GM13977 (cell line): ENCODE data around the gene NBAS.
"Not testable (repeated sequence)": the region's sequence is repeated elsewhere in the genome, so short reads cannot be mapped to it uniquely, and the experiment has no call there.

ENCODE experiments used
- DNase-seq: peaks from one replicate; pipeline ENCODE4 v3.0.0; 2012; ENCODE audit warnings: low spot score
- in situ Hi-C: fragments of 300-500 bp; cut with MboI; formaldehyde crosslinking; loops from one replicate; pipeline ENCODE4 v1.12.0; 2022; ENCODE audit warnings: low sequenced_read_pairs, low pct_unique_long_range_greater_than_20kb, mixed read lengths, inconsistent platforms; ENCODE audit not compliant: unreplicated experiment
- TF ChIP-seq, protein P1 (sequence below): IDR thresholded peaks from 2 replicates; pipeline ENCODE4 v1.5.1; 2012; ENCODE audit warnings: mild to moderate bottlenecking, control low read depth; ENCODE audit not compliant: insufficient read depth; ENCODE audit errors: extremely low read depth, missing control alignments

The NBAS gene

DNA sequence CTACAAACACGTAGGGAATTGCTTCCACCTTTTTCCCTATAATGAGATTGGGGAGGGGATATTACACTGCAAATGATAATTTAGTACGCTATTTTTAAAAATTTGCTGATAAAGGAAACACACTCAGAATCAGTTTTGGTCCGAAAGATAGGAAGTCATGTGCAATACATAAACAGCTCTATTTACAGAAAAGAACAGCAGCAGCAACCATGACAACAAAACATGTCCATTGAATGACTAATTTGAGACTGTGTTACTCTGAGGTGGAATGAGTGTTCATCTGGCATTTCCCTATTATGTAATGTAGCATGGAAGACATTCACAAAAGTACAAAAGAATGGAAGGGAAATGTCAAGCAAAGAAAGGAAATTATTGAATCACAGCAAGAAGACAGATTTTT, 337.2 kb downstream of the NBAS start:
- in situ Hi-C loops, result no loop called here
- no peak for DNase-seq
- TF ChIP-seq, protein P1, sequence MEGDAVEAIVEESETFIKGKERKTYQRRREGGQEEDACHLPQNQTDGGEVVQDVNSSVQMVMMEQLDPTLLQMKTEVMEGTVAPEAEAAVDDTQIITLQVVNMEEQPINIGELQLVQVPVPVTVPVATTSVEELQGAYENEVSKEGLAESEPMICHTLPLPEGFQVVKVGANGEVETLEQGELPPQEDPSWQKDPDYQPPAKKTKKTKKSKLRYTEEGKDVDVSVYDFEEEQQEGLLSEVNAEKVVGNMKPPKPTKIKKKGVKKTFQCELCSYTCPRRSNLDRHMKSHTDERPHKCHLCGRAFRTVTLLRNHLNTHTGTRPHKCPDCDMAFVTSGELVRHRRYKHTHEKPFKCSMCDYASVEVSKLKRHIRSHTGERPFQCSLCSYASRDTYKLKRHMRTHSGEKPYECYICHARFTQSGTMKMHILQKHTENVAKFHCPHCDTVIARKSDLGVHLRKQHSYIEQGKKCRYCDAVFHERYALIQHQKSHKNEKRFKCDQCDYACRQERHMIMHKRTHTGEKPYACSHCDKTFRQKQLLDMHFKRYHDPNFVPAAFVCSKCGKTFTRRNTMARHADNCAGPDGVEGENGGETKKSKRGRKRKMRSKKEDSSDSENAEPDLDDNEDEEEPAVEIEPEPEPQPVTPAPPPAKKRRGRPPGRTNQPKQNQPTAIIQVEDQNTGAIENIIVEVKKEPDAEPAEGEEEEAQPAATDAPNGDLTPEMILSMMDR, result no peak

DNA sequence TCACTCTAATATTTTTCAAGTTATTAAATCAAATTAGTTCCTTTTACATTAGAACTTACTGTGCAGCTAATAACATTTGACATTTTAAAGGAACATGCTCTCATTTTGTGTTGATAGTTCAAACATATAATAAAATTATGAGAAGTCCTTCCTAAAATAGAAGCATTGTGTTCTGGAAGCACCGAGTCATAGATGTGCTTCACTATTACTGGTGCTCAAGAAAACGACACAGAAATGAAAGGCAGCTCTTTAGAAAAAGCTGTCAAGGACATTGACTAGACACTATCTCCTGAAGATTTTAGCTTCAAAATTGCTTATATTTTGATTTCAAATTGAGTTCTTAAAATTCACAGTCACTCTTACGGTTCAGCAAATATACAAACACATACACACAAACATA, 338.3 kb downstream of the NBAS start:
- TF ChIP-seq, protein P1, result no peak
- in situ Hi-C loops, result no loop called here
- no peak for DNase-seq

DNA sequence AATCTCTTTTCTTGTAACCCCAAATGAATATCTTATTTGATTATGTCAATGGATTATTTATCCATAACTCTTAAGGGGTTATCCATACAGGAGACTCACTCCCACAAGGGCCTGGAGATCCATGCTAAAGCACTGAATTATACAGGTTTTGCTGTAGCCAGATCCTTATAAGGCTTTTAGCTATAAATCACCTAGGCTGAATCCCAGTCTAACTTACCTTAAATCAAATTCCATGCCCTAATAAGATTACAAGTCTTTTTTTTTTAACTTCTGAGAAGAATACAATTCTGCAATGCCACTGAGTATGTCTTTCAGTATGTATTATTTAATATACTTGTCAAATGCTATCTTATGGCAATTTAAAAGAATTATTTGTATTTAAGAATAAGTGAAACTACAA, 340.5 kb downstream of the NBAS start:
- DNase-seq, result no peak
- in situ Hi-C loops, result no loop called here
- TF ChIP-seq, protein P1, result no peak

DNA sequence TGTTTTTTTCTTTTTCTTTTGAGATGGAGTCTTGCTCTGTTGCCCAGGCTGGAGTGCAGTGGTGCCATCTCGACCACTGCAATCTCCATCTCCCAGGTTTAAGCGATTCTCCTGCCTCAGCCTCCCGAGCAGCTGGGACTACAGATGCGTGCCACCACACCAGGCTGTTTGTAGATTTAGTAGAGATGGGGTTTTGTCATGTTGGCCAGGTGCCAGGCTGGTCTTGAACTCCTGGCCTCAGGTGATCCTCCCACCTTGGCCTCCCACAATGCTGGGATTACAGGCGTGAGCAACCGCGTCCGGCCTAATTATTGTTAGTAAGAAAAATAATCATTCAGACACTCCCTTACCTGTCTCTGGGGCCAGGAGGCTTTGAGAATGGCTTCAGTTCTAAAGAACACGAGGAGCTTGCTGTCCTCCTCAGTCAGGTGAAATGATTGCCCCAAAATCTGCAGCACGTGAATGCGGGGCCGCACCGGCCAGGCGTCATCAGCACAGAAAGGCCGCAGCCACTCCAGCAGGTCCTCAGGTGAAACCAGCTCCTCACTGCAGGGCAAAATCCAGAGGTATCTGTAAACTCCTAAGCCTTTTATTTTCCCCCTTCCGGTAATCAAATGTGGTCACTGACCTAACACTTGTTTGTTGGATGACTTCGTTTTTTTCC, 342.6 kb downstream of the NBAS start:
- TF ChIP-seq, protein P1, result no peak
- no peak for DNase-seq
- in situ Hi-C loops, result no loop called here

DNA sequence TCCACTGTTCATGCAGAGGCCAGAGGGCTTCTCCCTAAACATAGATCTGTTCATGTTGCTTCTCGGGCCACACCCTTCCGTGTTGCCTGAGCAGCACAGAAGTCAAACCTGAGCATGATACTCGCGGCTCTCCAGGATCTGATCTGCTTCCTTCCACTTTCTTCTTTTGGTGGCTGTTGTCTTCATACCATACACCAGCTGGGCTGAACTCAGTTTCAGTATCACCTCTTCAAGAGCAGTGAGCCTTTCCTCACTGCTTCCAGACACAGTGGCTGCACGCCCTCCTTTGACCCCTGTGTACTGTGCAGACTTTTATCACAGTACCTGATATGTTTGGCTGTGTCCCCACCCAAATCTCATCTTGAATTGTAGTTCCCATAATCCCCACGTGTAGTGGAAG, 348.9 kb downstream of the NBAS start:
- TF ChIP-seq, protein P1, result no peak
- in situ Hi-C loops, result no loop called here
- no peak for DNase-seq

DNA sequence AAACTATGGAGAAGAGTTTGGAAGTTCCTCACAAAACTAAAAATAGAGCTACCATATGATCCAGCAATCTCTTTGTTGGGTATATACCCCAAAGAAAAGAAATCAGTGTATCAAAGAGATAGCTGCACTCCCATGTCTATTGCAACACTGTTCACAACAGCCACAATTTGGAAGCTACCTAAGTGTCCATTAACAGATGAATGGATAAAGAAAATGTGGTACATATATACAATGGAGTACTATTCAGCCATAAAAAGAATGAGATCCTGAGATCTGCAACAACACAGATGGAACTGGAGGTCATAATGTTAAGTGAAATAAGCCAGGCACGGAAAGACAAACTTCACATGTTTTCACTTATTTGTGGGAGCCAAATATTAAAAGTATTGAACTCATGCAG, 350.6 kb downstream of the NBAS start:
- in situ Hi-C loops, DNase-seq: not testable (repeated sequence)

DNA sequence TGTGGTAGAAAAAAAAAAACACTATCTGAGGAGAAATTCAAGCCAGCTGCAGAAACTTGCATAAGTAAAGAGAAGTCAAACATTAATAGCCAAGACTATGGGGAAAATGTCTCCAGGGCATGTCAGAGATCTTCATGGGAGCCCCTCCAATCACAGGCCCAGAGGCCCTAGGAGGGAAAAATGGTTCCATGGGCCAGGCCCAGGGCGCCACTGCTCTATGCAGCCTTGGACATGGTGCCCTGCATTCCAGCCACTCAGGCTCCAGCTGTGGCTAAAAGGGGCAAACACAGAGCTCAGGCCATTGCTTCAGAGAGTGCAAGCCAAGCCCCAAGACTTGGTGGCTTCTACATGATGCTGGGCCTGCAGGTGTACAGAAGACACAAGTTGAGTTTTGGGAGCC, 354.7 kb downstream of the NBAS start:
- DNase-seq, result no peak
- TF ChIP-seq, protein P1, result no peak
- in situ Hi-C loops, result no loop called here
